ENCODE results near the gene ZNF213.

The ZNF213 gene

GRCh38 chr16:3134338-3135125, at the start of gene ZNF213:
Gene ZNF213 (plus strand): TSS chr16:3135029. CDS start chr16:3137281, 2,252 bp downstream.
- peak; percentile 97 for DNase-seq (ENCODE audit: low spot score)

- DNase-seq (ENCODE audit: low spot score) = no peak
Observed at GRCh38 chr16:3085868-3086595, 48.8 kb upstream of the ZNF213 start.

- DNase-seq (ENCODE audit: low spot score) = no peak
Observed at GRCh38 chr16:3086596-3087242, 48.1 kb upstream of the ZNF213 start.

- no peak for DNase-seq (ENCODE audit: low spot score)
Observed at GRCh38 chr16:3087243-3088235, 47.3 kb upstream of the ZNF213 start.

- DNase-seq (ENCODE audit: low spot score) = no peak
Observed at GRCh38 chr16:3088450-3088849, 46.4 kb upstream of the ZNF213 start.

- DNase-seq (ENCODE audit: low spot score) = no peak
Observed at GRCh38 chr16:3088925-3089716, 45.7 kb upstream of the ZNF213 start.

- no peak for DNase-seq (ENCODE audit: low spot score)
Observed at GRCh38 chr16:3089717-3090592, 44.9 kb upstream of the ZNF213 start.

- DNase-seq (ENCODE audit: low spot score) = no peak
Observed at GRCh38 chr16:3091551-3091950, 43.3 kb upstream of the ZNF213 start.

GRCh38 chr16:3092501-3092941, 42.3 kb upstream of the ZNF213 start:
- no peak for DNase-seq (ENCODE audit: low spot score)

GRCh38 chr16:3094289-3095027, 40.4 kb upstream of the ZNF213 start:
- peak; percentile 64 for DNase-seq (ENCODE audit: low spot score)

- peak; percentile 74 for DNase-seq (ENCODE audit: low spot score)
Observed at GRCh38 chr16:3095869-3096268, 39.0 kb upstream of the ZNF213 start.

- no peak for DNase-seq (ENCODE audit: low spot score)
Observed at GRCh38 chr16:3096362-3096761, 38.5 kb upstream of the ZNF213 start.

GRCh38 chr16:3097266-3097665, 37.6 kb upstream of the ZNF213 start:
- DNase-seq (ENCODE audit: low spot score) = no peak

- no peak for DNase-seq (ENCODE audit: low spot score)
Observed at GRCh38 chr16:3098459-3099394, 36.1 kb upstream of the ZNF213 start, which contains the start of gene ZSCAN10. Gene ZSCAN10 (minus strand): TSS chr16:3099294. CDS start chr16:3092937, 6,357 bp downstream.

- DNase-seq (ENCODE audit: low spot score) = no peak
Observed at GRCh38 chr16:3099395-3099731, 35.5 kb upstream of the ZNF213 start.

GRCh38 chr16:3099732-3100499, 34.9 kb upstream of the ZNF213 start:
- DNase-seq (ENCODE audit: low spot score) = peak; percentile 94

Data from CD4-positive, alpha-beta T cell treated with Interleukin-6 at 100 ng/mL for 8 hours (primary cell).